Sigmoid colon (tissue), 3 donors: ENCODE measurements around the gene IMMT.

Experiments
- CTCF ChIP-seq, 4 experiments: fragments of 450-650 bp in 3 of 4; fragments of 200-600 bp in 1 of 4; IDR thresholded peaks; one replicate each; pipeline ENCODE4 v1.5.1; 2016 to 2019; ENCODE audit warnings: antibody characterized with exemption in 4 of 4, mild to moderate bottlenecking in 3 of 4, moderate library complexity in 2 of 4
- POLR2A ChIP-seq, 2 donors: fragments of 450-650 bp; IDR thresholded peaks; one replicate each; pipeline ENCODE4 v1.6.1; 2016; ENCODE audit warnings: antibody characterized with exemption in 2 of 2, mild to moderate bottlenecking in 2 of 2, moderate library complexity in 2 of 2

- TF ChIP-seq CTCF (IDR thresholded peaks at IDR 0.05), result no peak
- no peak for TF ChIP-seq POLR2A (IDR thresholded peaks at IDR 0.05)
These were observed 29.5 kb upstream of the IMMT start for GRCh38 chr2:86224645-86225355.
